Activated T-cell treated with anti-CD3 and anti-CD28 coated beads for 1 hour (primary cell): ENCODE results near the gene VSIG1.

ENCODE experiments used
- DNase-seq: peaks from one replicate; pipeline ENCODE4 v3.0.0-alpha.2; 2020; ENCODE audit warnings: low read depth

VSIG1 gene

DNA sequence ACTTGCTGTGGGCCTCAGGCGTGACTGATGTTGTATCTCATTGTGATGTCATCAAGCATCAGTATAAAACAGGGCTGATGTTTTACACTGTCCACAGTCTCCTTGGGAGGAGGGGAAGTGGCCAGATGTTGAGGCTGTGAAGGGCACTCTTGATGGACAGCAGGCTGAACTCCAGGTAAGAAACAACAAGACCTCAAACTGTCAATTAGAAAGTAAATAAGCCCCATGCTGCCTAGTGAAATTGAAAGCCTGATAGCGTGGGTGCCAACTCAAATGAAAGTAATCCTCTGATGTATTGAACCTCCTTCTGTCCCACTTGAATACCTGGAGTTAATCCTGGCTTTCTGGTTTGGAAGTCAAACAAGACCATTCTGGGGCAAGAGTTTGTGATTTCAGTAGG is 19.7 kb downstream of the VSIG1 start:
- DNase-seq: no peak

GRCh38 chrX:108068121-108068520 is 23.3 kb downstream of the VSIG1 start:
- DNase-seq: no peak

GRCh38 chrX:108070891-108071290 is 26.0 kb downstream of the VSIG1 start:
- DNase-seq: no peak

- no peak for DNase-seq
These were observed 26.7 kb downstream of the VSIG1 start for GRCh38 chrX:108071578-108071977.

GRCh38 chrX:108072746-108073145 is 27.9 kb downstream of the VSIG1 start:
- DNase-seq: no peak

DNA sequence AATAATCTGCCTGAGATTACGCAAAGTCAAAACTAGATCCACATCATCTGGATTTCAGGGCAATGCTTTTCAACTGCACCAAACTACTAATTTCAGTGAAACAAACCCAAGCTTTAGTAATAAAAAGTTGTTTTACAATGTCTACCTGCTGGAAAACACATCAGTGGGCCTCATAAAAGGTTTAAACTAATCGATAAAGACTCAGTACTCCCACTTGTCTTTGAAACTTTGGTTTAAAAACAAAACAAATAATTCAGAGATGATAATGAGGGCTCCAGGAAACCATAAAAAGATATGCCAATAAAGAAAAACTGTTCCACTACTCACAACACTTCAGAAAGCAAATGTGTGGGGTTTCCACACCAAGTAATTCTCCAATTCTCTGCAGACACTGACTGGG is 36.2 kb downstream of the VSIG1 start:
- DNase-seq: no peak

DNA sequence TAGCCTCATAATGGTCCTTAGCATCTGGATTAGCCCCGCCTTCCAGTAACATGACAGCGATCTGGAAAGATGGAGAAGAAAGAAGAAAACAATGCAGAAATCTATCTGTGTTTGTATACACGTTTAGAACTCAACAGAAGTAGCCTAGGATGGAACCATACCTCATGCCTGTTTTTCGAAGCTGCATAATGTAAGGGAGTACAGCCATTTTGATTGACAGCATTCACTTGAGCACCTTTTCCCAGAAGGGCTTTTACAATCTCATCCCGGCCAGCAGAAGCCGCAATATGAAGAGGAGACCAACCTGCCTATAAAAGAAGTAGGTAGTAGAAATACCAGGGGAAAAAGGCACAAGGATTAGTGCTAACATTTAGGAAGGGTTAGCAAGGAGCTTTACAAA is 42.9 kb downstream of the VSIG1 start:
- DNase-seq: no peak

GRCh38 chrX:108088511-108088910 is 43.6 kb downstream of the VSIG1 start:
- no peak for DNase-seq

DNA sequence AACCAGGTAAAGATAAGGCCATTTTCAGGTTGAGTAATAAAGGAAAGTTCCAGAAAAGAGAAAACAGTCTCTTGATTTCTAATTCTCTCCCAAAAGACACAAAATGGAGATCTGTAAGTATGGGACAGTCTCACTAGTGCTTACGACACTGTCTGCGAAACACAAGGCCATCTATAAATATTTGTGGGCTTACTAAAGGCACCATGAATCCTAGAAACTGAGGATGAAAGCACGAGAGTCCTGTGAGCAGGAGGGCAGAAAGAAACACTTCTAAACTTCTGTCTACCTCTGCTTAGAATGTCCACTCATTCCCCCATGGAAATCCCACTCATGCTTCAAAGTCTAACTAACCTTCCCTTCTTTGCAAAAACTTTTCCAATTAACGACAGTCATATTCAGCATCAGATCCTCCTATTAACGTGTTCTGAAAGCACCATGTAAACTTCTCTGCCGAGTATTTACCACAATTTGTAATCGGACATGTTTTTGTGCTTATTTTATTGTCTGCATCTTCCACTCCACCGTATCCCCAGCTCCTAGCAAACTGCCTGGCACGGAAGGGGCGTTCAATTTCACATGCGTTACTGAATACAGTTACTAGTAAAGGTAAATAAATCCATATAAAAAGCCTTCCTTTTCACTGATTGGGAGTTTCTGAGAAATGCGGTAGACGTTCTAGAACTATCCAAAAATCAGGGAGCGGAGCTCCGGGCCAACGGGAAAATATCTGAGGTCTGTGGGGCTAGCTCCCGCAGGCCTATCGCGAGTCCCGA is 45.8 kb downstream of the VSIG1 start:
- DNase-seq: no peak

- DNase-seq: peak; percentile 75
These were observed 46.5 kb downstream of the VSIG1 start, which contains the start of the genes ATG4A and PSMD10 for GRCh38 chrX:108091264-108091877. TSS of gene ATG4A (plus strand) at chrX:108091778. CDS start at chrX:108091827, 49 bp downstream. TSS of gene PSMD10 (minus strand) at chrX:108091542. CDS start at chrX:108091520, 22 bp downstream.

- DNase-seq: no peak
These were observed 47.0 kb downstream of the VSIG1 start for GRCh38 chrX:108091878-108092291.

- DNase-seq: no peak
These were observed 52.5 kb downstream of the VSIG1 start for GRCh38 chrX:108097380-108097779.

GRCh38 chrX:108105473-108105872 is 60.6 kb downstream of the VSIG1 start:
- DNase-seq: no peak

- no peak for DNase-seq
These were observed 69.7 kb downstream of the VSIG1 start for GRCh38 chrX:108114541-108114940.

- DNase-seq: no peak
These were observed 73.1 kb downstream of the VSIG1 start for GRCh38 chrX:108117988-108118387.

GRCh38 chrX:108121291-108121690 is 76.4 kb downstream of the VSIG1 start:
- no peak for DNase-seq

DNA sequence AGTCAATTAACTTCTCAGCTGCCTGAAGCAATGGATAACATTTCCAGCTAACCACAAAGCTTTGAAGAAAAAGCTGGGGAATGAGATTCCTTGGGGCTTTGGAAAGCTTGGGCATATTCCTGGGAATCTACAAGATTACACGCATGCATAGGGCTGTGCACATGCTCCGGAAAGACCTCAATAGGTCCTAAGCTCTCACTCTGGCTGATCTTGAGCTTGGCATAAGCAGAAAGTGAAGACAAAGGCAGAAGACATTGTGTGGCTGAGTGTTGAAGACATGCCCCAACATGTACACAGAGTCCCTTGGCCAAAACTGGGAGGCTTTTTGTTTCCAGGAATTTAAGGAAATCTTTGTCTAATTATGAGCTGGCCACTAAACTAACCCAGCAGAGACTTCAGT is 77.9 kb downstream of the VSIG1 start:
- no peak for DNase-seq

- no peak for DNase-seq
These were observed 78.9 kb downstream of the VSIG1 start for GRCh38 chrX:108123591-108124366.

DNA sequence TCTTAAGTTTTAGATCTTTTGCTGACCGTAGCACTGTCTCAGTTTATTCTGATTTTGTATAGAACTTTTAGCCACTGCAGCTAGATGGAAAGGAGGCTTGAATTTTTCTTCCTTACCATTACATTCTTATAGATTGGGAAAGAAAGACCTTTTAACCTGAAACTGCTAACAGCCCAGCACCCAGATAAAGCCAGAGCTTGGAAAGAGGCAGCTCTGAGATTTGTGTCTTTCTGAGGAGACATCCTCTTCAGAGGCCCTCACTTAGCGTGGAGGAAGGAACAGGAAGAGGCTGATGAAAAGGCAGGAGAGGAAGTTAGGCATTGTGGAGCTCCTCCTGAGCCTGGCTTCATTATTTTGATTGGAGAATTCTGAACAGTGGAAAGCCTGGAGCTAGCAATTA is 81.8 kb downstream of the VSIG1 start:
- DNase-seq: no peak

GRCh38 chrX:108127152-108127551 is 82.3 kb downstream of the VSIG1 start:
- no peak for DNase-seq
